ENCODE results near the gene E2F1.

E2F1 gene

GRCh38 chr20:33711446-33711738 lies 25.2 kb upstream of the E2F1 start:
- DNase-seq (ENCODE audit: low read depth, low spot score): no peak
- CTCF ChIA-PET: interaction anchor here (1.0 kb wide), 1 partner anchor 14 kb away, joined by 3 read pairs; no protein-coding TSS in a partner anchor
- TF ChIP-seq, protein P1, sequence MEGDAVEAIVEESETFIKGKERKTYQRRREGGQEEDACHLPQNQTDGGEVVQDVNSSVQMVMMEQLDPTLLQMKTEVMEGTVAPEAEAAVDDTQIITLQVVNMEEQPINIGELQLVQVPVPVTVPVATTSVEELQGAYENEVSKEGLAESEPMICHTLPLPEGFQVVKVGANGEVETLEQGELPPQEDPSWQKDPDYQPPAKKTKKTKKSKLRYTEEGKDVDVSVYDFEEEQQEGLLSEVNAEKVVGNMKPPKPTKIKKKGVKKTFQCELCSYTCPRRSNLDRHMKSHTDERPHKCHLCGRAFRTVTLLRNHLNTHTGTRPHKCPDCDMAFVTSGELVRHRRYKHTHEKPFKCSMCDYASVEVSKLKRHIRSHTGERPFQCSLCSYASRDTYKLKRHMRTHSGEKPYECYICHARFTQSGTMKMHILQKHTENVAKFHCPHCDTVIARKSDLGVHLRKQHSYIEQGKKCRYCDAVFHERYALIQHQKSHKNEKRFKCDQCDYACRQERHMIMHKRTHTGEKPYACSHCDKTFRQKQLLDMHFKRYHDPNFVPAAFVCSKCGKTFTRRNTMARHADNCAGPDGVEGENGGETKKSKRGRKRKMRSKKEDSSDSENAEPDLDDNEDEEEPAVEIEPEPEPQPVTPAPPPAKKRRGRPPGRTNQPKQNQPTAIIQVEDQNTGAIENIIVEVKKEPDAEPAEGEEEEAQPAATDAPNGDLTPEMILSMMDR (IDR thresholded peaks at IDR 0.05; ENCODE audit: insufficient read depth, low read length, missing control alignments): no peak
- H3K4me3 ChIP-seq (ENCODE audit: low read depth, low read length): no peak overlapping the region
- POLR2A ChIA-PET: interaction anchor here (0.9 kb wide), 1 partner anchor 8 kb away, joined by 3 read pairs; the partner anchor contains the start of gene PXMP4

DNA sequence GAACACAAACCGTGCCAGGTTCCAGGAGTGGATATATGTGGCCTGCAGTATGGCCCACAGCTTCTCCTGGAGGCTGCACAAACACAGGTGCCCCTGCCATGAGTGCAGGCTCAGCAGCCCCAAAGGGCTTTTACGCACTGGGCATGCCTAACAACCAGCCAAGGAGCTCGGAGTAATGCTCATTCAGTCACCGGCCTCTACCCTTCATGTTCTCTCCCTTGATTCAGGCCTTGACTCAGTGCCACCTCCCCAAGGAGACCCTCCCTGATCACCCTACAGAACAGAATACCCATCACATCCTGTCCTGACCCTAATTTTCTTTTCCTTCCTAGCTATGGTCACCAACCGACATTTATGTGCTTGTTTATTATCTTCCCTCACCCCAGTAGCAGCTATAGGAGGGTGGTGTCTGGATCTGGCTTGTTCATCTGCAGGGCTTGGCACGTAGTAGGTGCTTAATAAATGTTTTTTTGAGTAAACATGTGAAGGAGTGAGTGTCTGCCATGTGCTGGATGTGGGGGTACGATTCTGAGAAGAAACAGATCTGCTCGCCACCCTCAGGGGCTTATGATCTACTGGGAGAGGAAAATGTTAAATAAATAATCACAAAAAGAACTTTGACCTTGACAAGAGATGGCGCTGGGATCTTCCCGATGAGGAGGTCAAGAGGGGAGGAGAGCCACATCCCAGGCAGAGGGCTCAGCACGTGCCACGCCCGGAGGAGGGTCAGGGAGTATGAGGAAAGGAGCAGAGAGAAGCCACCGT lies 24.7 kb upstream of the E2F1 start:
- H3K4me3 ChIP-seq (ENCODE audit: low read depth, low read length): no peak overlapping the region
- DNase-seq (ENCODE audit: low read depth, low spot score): no peak
- TF ChIP-seq, protein P1 (IDR thresholded peaks at IDR 0.05; ENCODE audit: insufficient read depth, low read length, missing control alignments): no peak
- CTCF ChIA-PET: interaction anchor here (1.0 kb wide), 1 partner anchor 15 kb away, joined by 3 read pairs; no protein-coding TSS in a partner anchor
- POLR2A ChIA-PET: interaction anchor here (0.9 kb wide), 1 partner anchor 9 kb away, joined by 3 read pairs; the partner anchor contains the start of gene PXMP4

DNA sequence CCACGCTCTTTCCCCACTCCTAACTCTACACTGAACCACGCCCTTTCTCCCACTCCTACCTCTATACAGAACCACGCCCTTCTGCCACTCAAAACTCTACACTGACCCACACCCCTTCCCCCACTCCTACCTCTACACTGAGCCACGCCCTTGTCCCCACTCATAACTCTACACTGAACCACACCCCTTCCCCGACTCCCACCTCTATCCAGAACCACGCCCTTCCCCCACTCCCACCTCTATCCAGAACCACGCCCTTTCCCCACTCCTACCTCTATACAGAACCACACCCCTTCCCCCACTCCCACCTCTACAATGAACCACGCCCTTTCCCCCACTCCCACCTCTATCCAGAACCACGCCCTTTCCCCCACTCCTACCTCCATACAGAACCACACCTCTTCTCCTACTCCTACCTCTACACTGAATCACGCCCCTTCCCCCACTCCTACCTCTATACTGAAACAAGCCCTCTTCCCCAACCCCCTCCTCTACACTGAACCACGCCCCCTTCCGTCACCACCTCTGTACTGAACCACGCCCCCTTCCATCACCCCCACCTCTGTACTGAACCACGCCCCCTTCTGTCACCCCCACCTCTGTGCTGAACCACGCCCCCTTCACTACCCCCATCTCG lies 23.8 kb upstream of the E2F1 start:
- no peak for DNase-seq (ENCODE audit: low read depth, low spot score)
- H3K4me3 ChIP-seq (ENCODE audit: low read depth, low read length): no peak overlapping the region
- TF ChIP-seq, protein P1 (IDR thresholded peaks at IDR 0.05; ENCODE audit: insufficient read depth, low read length, missing control alignments): no peak
- ChIA-PET POLR2A (no interaction called here), CTCF (interaction anchor here (1.0 kb wide), 1 partner anchor 16 kb away, joined by 3 read pairs; no protein-coding TSS in a partner anchor)

- ChIA-PET CTCF (no interaction called here), POLR2A (no interaction called here)
- DNase-seq (ENCODE audit: low read depth, low spot score): no peak
- H3K4me3 ChIP-seq (ENCODE audit: low read depth, low read length): no peak overlapping the region
- TF ChIP-seq, protein P1 (IDR thresholded peaks at IDR 0.05; ENCODE audit: insufficient read depth, low read length, missing control alignments): no peak
Observed at GRCh38 chr20:33709398-33709797, 23.2 kb upstream of the E2F1 start.

- CTCF ChIA-PET: no interaction called here
- POLR2A ChIA-PET: no interaction called here
- TF ChIP-seq, protein P1 (IDR thresholded peaks at IDR 0.05; ENCODE audit: insufficient read depth, low read length, missing control alignments): no peak
- no peak for DNase-seq (ENCODE audit: low read depth, low spot score)
- no peak overlapping the region for H3K4me3 ChIP-seq (ENCODE audit: low read depth, low read length)
Observed at GRCh38 chr20:33707668-33708067, 21.5 kb upstream of the E2F1 start.

DNA sequence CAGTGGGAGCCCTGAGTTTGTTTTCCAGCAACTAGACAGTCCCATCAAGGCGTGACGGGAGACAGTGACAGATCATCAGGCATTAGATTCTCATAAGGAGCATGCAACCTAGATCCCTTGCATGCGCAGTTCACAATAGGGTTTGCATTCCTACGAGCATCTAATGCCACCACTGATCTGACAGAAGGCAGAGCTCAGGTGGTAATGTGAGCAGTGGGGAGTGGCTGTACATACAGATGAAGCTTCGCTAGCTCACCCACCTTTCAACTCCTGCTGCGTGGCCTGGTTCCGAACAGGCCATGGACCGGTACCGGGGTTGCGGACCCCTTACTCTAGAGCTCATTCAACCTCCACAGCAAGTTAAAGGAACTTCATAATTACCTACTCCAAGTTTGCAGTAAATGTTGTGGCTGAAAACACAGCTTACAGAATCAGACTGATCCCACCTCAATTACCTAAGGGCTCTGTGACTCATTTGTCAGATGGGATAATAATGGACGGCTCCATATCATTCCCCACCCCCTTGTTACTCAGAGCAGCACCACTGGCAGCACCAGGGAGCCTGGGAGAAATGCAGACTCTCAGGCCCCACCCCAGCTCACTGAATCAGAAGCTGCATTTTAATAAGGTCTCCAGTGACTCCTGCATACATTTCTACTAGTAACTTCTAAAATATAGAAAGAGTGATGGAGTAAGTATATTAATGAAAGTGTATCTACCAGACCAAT lies 18.2 kb upstream of the E2F1 start:
- POLR2A ChIA-PET: interaction anchor here (0.9 kb wide), 1 partner anchor 16 kb away, joined by 3 read pairs; the partner anchor contains the start of gene PXMP4
- H3K4me3 ChIP-seq (ENCODE audit: low read depth, low read length): no peak overlapping the region
- TF ChIP-seq, protein P1 (IDR thresholded peaks at IDR 0.05; ENCODE audit: insufficient read depth, low read length, missing control alignments): no peak
- CTCF ChIA-PET: no interaction called here
- DNase-seq (ENCODE audit: low read depth, low spot score): no peak
